NB4 (cell line): Measurements from ENCODE around the gene MYLK4.

Experiments used
- DNase-seq: peaks from one replicate; pipeline ENCODE4 v3.0.0; 2010; ENCODE audit warnings: low read depth
- H3K4me3 ChIP-seq: one replicate; pipeline ENCODE4 v1.5.1; 2011; ENCODE audit warnings: mild to moderate bottlenecking, low read depth, low read length, moderate library complexity
- CTCF ChIP-seq: IDR thresholded peaks from one replicate; pipeline ENCODE4 v1.5.1; 2012; ENCODE audit warnings: low read depth, low read length
- MYC ChIP-seq: IDR thresholded peaks from 2 replicates; pipeline ENCODE4 v1.6.1; 2011; ENCODE audit warnings: low read depth, low read length
- POLR2A ChIP-seq: IDR thresholded peaks from 2 replicates; pipeline ENCODE4 v1.6.1; 2011; ENCODE audit warnings: mild to moderate bottlenecking; ENCODE audit not compliant: insufficient read length; ENCODE audit errors: extremely low read depth
- TF ChIP-seq, protein P1 (sequence below): IDR thresholded peaks from 2 replicates; pipeline ENCODE4 v1.6.1; 2011; ENCODE audit warnings: low read depth, low read length

The MYLK4 gene

GRCh38 chr6:2740581-2740980, 10.1 kb downstream of the MYLK4 start:
- no peak for DNase-seq
- no peak overlapping the region for H3K4me3 ChIP-seq
- TF ChIP-seq POLR2A (no peak), MYC (no peak), CTCF (no peak)
- TF ChIP-seq, protein P1, sequence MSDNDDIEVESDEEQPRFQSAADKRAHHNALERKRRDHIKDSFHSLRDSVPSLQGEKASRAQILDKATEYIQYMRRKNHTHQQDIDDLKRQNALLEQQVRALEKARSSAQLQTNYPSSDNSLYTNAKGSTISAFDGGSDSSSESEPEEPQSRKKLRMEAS, result no peak

- H3K4me3 ChIP-seq, result no peak overlapping the region
- TF ChIP-seq MYC, result no peak
- TF ChIP-seq, protein P1, result no peak
- TF ChIP-seq CTCF, result no peak
- TF ChIP-seq POLR2A, result no peak
- DNase-seq, result no peak
Measured at GRCh38 chr6:2739335-2739734, 11.4 kb downstream of the MYLK4 start.

DNA sequence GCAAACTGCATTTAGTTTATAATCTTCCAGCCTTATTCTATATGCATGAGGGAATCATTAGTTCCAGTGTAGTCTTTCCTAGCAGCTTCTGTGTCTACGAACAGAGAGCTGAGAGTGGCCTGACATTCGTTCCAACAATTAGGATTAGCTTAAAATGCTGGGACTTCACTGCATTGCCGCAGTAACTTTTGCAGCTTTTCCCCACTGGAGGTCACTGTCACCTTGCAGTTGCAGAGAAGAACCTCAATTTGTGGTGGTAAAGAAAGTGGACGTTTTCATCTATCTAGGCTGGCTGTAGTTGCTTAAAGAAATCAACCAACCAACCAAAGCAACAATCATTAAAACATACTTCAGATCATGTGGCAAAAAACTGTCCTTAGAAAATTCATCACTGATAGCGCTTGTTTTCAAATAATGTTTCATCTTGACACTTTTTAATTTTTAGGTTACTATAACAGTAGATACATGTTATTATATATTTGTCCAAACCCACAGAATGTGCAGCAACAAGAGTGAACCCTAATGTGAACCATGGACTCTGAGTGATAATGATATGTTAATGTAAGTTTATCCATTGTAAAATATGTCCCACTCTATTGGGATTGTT, 12.2 kb downstream of the MYLK4 start:
- no peak overlapping the region for H3K4me3 ChIP-seq
- peak; percentile 83 for DNase-seq
- TF ChIP-seq, protein P1, result no peak
- TF ChIP-seq CTCF (peak; percentile 93), POLR2A (no peak)

GRCh38 chr6:2737885-2738284, 12.8 kb downstream of the MYLK4 start:
- no peak overlapping the region for H3K4me3 ChIP-seq
- TF ChIP-seq CTCF, result no peak
- TF ChIP-seq MYC, result no peak
- TF ChIP-seq, protein P1, result no peak
- TF ChIP-seq POLR2A, result no peak
- no peak for DNase-seq

DNA sequence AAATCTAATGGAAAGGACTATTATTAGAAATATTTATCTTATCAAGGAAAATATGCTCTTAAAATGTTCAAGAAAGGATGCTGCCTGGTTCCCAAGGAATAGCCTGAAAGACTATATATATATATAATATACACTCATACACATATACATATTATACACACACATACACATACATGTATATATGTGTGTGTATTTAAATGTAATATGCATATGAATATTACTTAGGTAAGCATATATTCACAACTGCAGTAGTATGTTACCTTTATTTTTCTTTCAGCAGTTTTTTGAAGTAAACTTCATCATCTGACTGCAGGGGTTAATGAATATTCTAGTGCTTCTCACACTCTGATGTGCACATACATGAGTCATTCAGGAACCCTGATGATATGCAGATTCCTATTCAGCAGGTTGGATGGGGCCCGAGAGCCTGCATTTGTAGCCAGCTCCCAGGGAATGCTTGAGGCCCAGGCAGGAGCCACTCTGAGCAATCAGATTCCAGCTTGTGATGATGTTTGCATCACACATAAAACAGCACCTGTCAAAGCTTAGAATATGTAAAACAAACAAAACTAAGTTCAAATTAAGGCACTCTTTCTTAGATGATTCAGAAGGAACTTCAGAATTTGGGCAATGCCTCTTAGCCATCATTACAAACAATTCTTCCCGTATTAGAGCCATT, 16.1 kb downstream of the MYLK4 start:
- TF ChIP-seq MYC (no peak), POLR2A (no peak), CTCF (no peak)
- TF ChIP-seq, protein P1, result no peak
- no peak overlapping the region for H3K4me3 ChIP-seq
- DNase-seq, result no peak
